Fibroblast of skin of abdomen (primary cell): ENCODE data around the gene CIB4.
A peak's percentile ranks its signal among the peaks of the same experiment; 100 is the strongest.

Source experiments
- DNase-seq: peaks from one replicate; pipeline ENCODE4 v3.0.0-alpha.2; 2013

Gene CIB4

GRCh38 chr2:26581266-26581990 is 59.7 kb downstream of the CIB4 start:
- DNase-seq = no peak

- DNase-seq = no peak
Observed at GRCh38 chr2:26580751-26581150, 60.4 kb downstream of the CIB4 start.

- DNase-seq = no peak
Observed at GRCh38 chr2:26580151-26580550, 61.0 kb downstream of the CIB4 start.

DNA sequence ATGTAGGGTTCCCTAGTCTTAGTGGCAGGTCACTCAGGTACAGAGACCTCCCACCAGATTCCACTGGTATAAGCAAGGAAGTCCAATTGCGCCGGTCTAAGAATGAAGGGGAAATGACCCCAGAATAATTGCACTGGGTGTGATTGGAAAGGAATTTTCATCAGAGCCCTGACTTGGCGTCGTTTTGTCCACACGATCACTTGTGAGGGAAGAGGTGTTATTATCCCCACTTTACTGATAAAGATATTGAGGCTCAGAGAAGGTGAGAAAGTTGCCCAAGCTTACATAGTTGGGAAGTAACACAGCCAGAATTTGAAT is 61.5 kb downstream of the CIB4 start:
- DNase-seq = no peak

DNA sequence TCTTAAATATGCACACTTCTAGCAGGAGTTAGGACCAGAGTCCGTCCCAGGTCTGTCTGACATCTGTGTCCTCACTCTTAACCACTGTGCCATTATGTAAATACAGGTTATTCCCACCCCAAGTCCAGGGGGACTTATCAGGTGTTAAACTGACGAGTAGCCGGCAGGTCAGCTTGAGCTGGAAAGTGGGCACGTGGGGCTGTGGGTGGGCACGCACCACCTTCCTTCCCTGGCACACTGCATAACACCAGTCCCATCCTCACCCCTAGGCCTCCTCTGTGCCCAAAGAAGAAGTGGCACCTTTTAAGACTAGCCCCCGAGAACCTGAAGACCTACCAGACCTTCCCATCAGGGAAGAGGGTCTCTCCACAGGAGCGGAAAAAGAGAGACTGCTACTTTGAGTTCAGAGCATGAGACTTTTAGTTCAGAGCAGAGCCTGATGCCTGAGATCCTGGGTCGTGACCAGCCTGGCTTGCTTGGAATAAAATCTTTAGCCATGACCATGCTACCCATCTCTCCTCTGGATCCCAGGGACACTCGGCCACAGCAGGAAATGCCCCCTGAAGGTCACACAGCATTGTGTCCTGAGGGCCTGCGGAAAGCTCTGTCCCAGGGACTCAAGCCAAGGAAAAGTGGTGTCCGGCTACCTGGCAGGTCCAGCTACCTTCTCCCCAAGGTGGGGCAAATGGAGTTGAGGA is 62.0 kb downstream of the CIB4 start:
- DNase-seq = no peak

GRCh38 chr2:26578581-26578980 is 62.6 kb downstream of the CIB4 start:
- no peak for DNase-seq

DNA sequence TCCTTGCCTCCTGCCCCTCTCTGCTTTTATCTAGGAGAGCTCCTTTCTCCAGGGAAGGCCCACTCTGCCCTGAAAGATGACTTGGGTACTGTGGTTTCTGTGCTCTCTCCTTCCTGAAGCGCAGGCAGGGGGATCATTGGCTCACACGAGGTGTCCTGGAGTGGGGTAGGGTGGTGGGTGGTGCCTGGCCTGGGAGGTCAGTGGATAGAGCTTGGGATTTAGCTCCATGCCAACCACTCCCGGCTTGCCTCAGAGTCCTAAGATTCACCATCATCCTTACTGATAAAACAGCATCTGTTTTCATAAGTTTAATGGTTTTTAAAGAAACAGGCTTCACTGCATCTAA is 63.1 kb downstream of the CIB4 start:
- DNase-seq = no peak

DNA sequence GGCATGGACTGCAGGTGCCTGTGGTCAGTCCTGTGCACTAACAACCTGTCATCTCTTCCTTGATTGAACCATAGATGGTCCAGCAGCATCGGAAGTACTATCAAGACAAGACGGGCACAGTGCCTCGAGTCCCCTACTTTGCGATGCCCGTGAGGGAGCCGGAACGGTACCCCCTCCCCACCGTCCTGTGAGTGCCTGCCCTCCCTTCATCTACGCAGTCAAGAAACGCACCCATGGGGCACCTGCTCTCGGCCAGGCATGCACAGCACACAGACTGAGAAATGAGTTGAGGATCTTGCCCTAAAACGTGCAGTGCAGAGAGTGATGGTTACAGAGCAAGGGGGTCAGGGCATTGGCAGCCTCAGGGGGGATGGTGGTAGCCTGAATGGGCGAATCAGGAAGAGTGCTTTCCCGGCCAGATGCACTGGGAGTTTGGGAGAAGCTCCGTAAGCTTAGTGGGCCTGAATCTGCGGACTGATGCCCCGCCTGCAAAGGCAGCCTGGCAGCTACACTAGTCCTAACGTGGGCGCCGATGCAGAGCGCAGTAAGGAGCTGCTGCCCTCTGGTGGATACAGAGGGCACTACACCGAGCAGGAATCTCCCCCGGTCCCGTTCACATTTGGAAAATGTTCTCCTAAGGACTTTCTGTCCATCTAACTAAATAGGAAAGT is 63.6 kb downstream of the CIB4 start:
- peak; percentile 50 for DNase-seq

GRCh38 chr2:26576565-26577441 is 64.4 kb downstream of the CIB4 start:
- DNase-seq = no peak

GRCh38 chr2:26575836-26576564 is 65.2 kb downstream of the CIB4 start:
- no peak for DNase-seq

GRCh38 chr2:26574900-26575560 is 66.1 kb downstream of the CIB4 start:
- DNase-seq = no peak

DNA sequence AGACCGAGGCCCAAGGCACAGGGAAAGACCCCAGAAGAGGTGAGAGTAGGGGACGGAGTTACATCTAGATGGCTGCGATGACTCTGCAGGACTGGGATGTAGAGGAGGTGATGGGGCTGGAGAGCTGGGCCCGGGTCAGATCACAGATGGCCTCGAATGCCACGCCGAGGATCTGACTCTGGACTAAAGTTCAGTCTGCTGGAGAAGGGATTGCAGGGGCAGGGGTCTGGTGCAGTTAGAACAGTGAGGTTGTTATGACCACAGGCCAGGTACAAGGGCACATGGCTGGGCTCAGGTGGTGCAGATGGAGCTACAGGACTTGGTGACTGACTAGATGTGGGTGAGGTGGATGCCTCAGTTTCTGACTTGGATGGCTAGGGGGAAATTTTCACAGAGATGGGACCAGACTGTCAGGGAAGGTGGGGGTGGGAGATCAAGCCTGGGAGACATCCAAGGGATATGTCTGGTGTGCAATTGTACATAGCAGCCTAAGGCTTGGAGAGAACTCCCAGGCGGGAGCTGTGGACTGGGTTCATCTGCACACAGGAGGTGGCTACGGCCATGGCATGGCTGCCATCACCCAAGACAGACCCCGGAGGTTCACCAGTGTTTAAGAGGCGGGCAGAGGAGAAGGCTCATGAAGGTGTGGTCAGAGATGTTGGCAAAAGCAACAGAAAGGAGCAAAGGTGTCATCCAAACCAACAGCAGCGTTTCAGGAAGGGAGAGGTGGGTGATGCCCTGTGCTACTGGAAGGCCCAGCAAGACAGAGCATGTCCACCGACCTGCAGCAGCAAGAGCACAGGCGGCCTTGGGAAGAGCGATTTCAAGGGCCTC is 66.9 kb downstream of the CIB4 start:
- no peak for DNase-seq

- DNase-seq = no peak
Observed at GRCh38 chr2:26573241-26573925, 67.8 kb downstream of the CIB4 start.

DNA sequence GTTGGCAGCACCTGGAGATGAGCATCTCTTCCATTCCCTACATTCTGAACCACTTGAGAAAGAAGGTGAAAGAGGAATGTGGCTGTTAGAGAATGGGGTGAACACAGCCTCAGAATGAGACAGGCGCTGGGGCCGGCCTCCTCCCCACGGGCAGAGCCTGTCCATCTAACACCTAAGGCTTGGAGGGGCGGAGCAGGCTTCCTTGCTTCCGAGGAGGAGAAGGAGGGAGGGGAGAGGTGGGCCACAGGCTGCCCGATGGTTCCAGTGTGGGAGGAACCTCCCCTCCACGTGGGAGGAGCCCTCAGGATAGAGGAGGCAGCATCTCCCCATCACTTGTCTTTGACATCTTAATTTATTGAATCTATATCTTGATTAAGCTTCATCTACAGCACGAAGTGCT is 68.6 kb downstream of the CIB4 start:
- DNase-seq = no peak

DNA sequence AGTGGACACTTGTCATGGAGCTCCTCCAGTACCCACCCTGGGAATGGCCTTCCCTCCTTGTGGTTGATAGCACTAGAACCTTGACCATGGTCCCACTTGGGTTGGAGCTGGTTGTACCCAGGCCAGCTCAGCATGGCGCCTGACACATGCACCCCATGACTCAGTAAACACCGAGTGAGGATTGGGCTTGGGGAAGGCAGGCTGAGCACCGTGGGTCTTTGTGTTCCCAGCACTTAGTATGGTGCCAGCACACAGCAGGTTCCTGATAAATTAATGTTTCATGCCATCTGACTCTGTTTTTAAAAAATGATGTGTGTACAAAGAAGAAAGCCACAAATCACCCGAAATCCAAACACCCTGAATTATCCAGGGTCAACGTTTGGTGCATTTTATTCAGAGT is 69.8 kb downstream of the CIB4 start:
- DNase-seq = no peak

DNA sequence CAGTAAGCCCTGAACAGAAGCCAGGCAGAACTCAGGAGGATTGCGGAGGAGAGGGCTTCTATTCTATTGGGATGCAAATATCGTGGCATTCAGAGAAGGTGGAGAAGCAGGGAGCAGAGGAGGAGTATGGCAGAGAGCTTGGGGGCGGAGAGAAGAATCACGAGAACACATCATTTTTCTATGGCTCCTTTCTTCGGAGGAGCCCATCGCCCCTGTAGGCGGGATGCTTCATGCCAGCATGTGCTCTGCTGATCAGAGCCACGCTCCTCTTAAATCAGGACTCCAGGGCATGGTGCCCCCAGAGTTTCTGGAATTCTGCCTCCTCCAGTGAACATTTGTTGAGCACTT is 71.1 kb downstream of the CIB4 start:
- DNase-seq = no peak

DNA sequence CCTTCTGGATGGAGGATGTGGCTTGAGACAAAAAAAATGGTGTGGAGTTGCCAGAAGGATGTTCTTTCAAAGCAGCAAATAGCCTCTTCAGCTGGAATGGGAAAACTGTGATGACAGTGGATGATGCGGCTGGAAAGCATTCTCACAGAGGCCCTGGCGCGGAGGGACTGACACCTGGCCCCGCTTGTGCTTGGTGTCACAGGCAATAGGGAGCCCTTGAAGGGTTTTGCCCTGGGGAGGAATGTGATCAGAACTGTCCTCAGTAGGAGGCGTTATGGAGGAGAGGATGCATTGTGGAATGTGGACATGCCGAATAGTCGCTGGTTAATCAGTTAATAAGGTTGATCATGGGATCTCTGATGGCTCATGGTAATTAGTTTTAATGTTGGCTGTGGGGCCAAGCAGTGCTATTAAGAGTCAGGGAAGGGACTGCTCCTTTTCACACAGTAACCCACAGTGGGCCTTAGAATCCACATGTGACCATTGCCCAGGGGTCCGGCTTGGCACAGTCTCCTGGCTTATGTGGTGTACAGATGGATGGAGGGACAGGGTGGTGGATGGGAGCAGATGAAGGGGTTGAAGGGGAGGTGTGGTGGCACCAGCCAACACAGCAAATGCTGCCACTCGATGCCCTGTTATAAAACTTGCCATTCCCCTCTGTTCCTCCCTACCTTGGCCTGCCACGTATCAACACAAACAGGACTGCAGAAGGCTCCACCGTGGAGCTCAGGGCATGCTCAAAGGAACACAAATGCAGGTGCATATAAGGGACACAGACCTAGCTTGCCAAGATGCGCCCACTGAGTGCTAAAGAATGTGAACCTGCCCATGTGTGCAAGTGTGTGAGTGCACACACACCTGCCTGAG is 71.7 kb downstream of the CIB4 start:
- DNase-seq = no peak

- no peak for DNase-seq
Observed at GRCh38 chr2:26568076-26568890, 72.9 kb downstream of the CIB4 start.
